Measurements from ENCODE around the gene KPNA2. TPM values are rescaled to one million over a fixed set of nuclear protein-coding genes. Genes with fewer than 3 reads are reported as not detected.

Gene KPNA2
- total and polyA plus RNA-seq, 2 of the 13 experiments (the other 11 are each of a cell fraction or from before 2014, with no cell fraction given) = 111 to 305 TPM

GRCh38 chr17:67993153-67993997, 42.2 kb upstream of the KPNA2 start (continued):
- TF ChIP-seq ZNF280D (CRISPR knock-in tag; IDR thresholded peaks at IDR 0.05) (no peak), ZNF792 (CRISPR knock-in tag; IDR thresholded peaks at IDR 0.05) (no peak), EHMT2 (IDR thresholded peaks at IDR 0.05; ENCODE audit: borderline replicate concordance, low read depth, low read length) (no peak), ZNF441 (CRISPR knock-in tag; IDR thresholded peaks at IDR 0.05; ENCODE audit: borderline replicate concordance) (no peak), ZNF431 (CRISPR knock-in tag; IDR thresholded peaks at IDR 0.05; ENCODE audit: borderline replicate concordance, low read depth) (peak; percentile 17; the same call in 1 of the 2 replicates), HNRNPH1 (optimal IDR thresholded peaks at IDR 0.05; ENCODE audit: low read depth, low read length) (no peak), ZFX (CRISPR knock-in tag; IDR thresholded peaks at IDR 0.05; ENCODE audit: low read depth) (peak; percentile 83), SALL2 (CRISPR knock-in tag; IDR thresholded peaks at IDR 0.05) (no peak; the same call in none of the 2 replicates), ZNF678 (CRISPR knock-in tag; IDR thresholded peaks at IDR 0.05) (no peak), ETV6 (CRISPR knock-in tag; conservative IDR thresholded peaks at IDR 0.05) (0 out of 2 replicates have a peak, but pooled peaks have one; percentile 48), ZC3H4 (CRISPR knock-in tag; IDR thresholded peaks at IDR 0.05; ENCODE audit: borderline replicate concordance) (no peak), CREB3 (CRISPR knock-in tag; IDR thresholded peaks at IDR 0.05) (no peak), AGO1 (IDR thresholded peaks at IDR 0.05; ENCODE audit: low read depth, low read length, poor library complexity, severe bottlenecking) (peak; percentile 52), ZNF34 (CRISPR knock-in tag; IDR thresholded peaks at IDR 0.05; ENCODE audit: borderline replicate concordance) (no peak), CBX1 (IDR thresholded peaks at IDR 0.05; ENCODE audit: low read depth) (no peak), ZNF83 (CRISPR knock-in tag; IDR thresholded peaks at IDR 0.05; ENCODE audit: borderline replicate concordance) (no peak; the same call in 1 of the 2 replicates), RBM39 (IDR thresholded peaks at IDR 0.05; ENCODE audit: low read depth, low read length, poor library complexity, severe bottlenecking) (peak; percentile 75), ZNF570 (CRISPR knock-in tag; IDR thresholded peaks at IDR 0.05; ENCODE audit: borderline replicate concordance) (no peak), ZFP91 (CRISPR knock-in tag; IDR thresholded peaks at IDR 0.05; ENCODE audit: borderline replicate concordance) (peak; percentile 81), CENPBD1 (CRISPR knock-in tag; IDR thresholded peaks at IDR 0.05; ENCODE audit: borderline replicate concordance, low read depth) (no peak)
- TF ChIP-seq, protein P1, sequence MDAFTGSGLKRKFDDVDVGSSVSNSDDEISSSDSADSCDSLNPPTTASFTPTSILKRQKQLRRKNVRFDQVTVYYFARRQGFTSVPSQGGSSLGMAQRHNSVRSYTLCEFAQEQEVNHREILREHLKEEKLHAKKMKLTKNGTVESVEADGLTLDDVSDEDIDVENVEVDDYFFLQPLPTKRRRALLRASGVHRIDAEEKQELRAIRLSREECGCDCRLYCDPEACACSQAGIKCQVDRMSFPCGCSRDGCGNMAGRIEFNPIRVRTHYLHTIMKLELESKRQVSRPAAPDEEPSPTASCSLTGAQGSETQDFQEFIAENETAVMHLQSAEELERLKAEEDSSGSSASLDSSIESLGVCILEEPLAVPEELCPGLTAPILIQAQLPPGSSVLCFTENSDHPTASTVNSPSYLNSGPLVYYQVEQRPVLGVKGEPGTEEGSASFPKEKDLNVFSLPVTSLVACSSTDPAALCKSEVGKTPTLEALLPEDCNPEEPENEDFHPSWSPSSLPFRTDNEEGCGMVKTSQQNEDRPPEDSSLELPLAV (CRISPR knock-in tag; conservative IDR thresholded peaks at IDR 0.05; ENCODE audit: low read depth) = no peak

Data from HepG2 (cell line).